Activated CD8-positive, alpha-beta memory T cell treated with anti-CD3 and anti-CD28 coated beads for 24 hours (primary cell): Measurements from ENCODE around the gene ZNF610.
"Not testable (repeated sequence)": the region's sequence is repeated elsewhere in the genome, so short reads cannot be mapped to it uniquely, and the experiment has no call there.

Source experiments
- DNase-seq: peaks from one replicate; pipeline ENCODE4 v3.0.0-alpha.2; 2020

ZNF610 gene

GRCh38 chr19:52336117-52336790, at the start of gene ZNF610:
Gene ZNF610, plus strand, starts transcription at chr19:52336243. Its CDS starts 12,930 bp downstream, at chr19:52349173.
- DNase-seq: peak; percentile 95

DNA sequence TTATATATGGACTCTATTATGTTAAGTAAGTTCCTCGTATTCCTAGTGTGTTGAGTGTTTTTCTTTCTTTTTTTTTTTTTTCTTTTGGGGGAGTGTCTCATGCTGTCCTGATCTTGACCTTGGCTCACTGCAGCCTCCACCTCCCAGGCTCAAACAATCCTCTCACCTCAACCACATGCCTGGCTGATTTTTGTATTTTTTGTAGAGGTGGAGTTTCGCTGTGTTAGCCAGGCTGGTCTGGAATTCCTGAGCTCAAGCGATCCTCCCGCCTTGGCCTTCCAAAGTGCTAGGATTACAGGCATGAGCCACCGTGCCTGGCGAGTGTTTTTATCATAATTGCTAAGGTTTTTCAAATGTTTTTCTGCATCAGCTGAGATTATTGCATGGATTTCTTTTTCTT, 49.8 kb upstream of the ZNF610 start:
- no peak for DNase-seq

DNA sequence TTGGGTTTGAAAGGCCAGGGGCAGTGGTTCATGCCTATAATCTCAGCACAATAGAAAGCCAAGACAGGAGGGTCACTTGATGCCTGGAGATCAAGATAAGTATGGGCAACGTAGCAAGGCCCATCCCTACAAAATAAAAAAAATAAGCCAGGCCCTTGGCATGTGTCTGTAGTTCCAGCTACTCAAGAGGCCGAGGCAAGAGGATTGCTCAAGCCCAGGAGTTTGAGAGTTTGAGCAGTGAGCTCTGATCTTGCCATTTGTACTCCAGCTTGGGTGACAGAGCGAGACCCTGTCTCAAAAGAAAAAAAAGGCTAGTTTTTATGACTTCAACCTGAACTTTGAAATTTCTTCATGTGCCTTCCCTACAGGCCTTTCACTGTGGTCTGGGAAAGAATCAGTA, 44.3 kb upstream of the ZNF610 start:
- no peak for DNase-seq

DNA sequence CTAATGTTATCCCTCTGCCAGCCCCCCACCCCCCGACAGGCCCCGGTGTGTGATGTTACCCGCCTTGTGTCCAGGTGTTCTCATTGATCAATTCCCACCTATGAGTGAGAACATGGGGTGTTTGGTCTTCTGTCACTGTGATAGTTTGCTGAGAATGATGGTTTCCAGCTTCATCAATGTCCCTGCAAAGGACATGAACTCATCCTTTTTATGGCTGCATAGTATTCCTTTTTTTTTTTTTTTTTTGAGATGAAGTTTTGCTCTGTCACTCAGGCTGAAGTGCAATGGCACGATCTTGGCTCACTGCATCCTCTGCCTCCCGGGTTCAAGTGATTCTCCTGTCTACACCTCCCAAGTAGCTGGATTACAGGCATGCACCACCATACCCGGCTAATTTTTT, 43.1 kb upstream of the ZNF610 start:
- DNase-seq: not testable (repeated sequence)

DNA sequence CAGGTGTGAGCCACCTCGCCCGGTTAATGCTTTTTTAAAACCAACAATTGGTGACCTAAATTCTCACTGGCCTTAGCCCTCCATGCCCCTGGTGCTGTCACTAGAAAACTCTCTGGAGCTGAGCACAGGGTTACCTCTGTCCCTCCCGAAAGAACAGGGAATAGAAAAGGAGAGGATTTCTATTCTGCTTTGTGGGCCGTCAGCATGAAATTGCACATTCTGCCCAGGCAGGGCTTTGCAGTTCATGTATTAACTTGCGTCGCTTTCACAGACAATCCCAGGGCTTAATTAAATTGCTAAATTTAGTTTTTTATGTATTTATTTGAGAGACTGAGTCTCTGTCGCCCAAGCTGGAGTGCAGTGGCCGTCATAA, 39.7 kb upstream of the ZNF610 start:
- no peak for DNase-seq

- DNase-seq: peak; percentile 88
Measured at GRCh38 chr19:52296773-52297600, 39.1 kb upstream of the ZNF610 start, which contains the start of gene ZNF480. Gene ZNF480, plus strand, starts transcription at chr19:52297169. Its CDS starts 3,244 bp downstream, at chr19:52300413.

GRCh38 chr19:52297601-52298364, 38.3 kb upstream of the ZNF610 start:
- no peak for DNase-seq

DNA sequence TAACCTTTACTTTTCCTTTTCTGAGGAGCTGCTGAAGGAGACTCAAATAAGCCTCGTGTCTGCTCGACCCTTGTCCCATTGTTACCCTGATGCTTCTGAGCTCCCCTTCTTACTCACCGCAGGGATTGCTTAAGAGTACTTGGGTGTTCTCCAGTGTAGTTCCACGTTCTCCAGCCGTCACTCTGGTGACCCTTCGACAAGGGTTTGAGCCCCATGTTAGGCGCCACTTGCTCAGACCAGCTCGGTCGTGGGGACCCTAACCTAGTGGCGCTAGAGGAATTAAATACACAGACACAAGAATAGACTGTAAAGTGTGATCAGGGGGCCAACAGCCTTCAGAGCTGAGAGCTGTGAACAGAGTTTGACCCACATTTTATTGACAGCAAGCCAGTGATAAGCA, 28.8 kb upstream of the ZNF610 start:
- no peak for DNase-seq

- DNase-seq: no peak
Measured at GRCh38 chr19:52322429-52322828, 13.6 kb upstream of the ZNF610 start.

- no peak for DNase-seq
Measured at GRCh38 chr19:52331757-52332156, 4.3 kb upstream of the ZNF610 start.

DNA sequence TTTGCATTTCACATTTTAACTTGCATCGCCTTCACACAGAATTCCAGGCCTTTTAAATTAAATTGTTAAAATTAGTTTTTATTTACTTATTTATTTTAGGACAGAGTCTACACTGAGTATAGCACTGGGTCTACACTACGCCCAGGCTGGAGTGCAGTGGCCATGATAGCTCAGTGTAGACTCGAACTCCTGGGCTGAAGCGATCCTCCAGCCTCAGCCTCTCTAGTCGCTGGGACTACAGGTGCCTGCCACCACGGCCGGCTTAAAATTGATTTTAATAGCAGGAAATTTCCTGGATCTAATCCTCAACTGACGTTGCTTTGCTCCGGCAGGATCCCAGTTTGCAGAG, 301 bp upstream of the ZNF610 start:
- no peak for DNase-seq

- DNase-seq: no peak
Measured at GRCh38 chr19:52336791-52337381, 843 bp downstream of the ZNF610 start.

DNA sequence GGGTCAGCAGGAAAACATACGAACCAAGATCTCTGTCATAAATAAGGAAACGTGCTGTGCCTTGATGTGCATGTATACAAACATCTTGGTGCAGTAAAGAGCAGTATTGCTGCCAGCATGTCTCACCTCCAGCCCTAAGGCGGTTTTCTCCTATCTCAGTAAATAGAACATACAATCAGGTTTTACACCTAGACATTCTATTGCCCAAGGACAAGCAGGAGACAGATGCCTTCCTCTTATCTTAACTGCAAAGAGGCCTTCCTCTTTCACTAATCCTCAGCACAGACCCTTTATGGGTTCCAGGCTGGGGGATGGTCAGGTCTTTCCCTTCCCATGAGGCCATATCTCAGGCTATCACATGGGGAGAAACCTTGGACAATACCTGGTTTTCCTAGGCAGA, 3.0 kb downstream of the ZNF610 start:
- not testable (repeated sequence) for DNase-seq

GRCh38 chr19:52343548-52343947, 7.5 kb downstream of the ZNF610 start:
- peak; percentile 70 for DNase-seq

- DNase-seq: no peak
Measured at GRCh38 chr19:52345162-52345561, 9.1 kb downstream of the ZNF610 start.

DNA sequence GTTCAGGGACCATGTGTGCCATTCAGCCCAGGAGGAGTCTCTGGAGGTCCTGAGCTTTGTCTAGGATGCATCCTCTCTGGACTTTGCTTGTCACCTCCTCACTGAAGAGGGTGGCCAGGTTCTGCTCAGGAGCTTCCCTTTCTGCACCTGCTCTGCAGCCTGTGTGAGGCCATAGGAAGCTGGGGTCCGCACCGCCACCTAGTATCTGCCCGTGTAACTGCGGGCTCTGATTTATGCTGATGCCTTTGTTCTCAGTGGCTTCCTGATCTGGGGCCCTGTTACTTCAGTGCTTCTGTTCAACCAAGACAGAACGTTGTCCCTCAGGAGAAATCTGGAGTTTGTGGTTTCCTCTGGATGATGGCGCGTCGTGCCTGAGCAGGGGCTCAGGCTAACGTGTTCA, 15.5 kb downstream of the ZNF610 start:
- no peak for DNase-seq

DNA sequence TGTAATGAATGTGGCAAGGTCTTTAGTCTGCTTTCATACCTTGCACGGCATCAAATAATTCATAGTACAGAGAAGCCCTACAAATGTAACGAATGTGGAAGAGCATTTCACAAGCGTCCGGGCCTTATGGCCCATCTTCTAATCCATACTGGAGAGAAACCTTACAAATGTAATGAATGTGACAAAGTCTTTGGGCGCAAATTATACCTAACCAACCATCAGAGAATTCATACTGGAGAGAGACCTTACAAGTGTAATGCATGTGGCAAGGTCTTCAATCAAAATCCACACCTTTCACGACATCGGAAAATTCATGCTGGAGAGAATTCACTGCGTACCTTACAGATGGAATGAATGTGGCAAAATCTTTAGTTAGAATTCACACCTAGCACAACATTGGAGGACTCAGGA, 30.4 kb downstream of the ZNF610 start:
- DNase-seq: no peak

GRCh38 chr19:52369559-52370340, 33.7 kb downstream of the ZNF610 start, which contains the start of gene ZNF880:
Gene ZNF880, plus strand, starts transcription at chr19:52369923. Its CDS starts 43 bp downstream, at chr19:52369966.
- DNase-seq: peak; percentile 95

- no peak for DNase-seq
Measured at GRCh38 chr19:52370341-52370710, 34.3 kb downstream of the ZNF610 start.

DNA sequence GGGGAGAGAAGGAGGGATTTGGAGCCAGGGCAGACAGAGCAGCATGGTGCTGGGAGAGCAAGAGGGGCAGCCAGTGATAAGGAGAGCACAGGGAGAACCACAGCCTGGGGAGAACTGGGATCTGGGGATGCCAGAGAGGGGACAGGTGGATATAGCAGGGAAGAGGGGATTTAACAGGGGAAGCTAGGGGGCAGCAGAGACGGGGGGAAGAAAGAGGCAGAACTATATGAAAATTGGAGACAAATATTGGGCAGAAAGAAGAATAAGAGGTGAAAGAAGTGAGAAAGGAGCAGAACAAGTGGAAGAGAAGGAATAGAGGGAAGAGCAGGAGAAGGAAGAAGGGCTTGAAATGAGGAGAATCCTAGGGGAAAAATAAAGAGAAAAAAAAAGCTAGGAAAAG, 55.1 kb downstream of the ZNF610 start:
- no peak for DNase-seq

DNA sequence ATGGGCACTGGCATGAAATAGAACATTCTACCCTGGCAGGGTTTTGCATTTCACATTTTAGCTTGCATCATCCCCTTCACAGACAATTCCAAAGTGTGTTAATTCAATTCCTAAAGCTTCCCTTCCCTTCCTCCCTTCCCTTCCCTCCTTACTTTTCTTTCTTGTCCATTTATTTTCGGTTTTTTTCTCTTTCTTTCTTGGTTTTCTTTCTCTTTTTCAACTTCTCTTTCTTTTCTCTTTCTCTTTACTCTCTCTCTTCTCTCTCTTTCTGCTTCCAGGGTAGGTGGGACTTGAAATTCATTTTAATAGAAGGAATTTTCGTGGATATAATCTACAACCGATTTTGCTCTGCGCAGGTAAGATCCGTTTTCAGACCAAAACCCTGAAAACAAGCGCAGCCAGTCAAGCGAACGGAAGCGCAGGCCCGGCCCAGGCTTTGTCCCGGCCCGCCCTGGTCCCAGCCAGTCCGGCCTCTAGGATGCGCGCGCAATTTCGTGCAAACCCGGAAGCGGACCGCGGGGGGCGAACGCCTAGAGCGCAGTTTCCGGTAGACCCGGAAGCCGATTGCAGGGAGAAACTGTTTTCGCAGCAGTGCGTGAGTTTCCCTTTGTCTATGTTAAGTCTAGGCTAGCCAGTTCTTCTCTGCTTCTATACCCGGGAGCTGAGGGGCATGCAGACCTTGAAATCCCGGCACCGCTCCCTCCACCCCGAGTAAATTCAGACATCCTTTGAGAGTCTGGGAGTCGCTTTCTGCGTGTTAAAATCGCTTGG, 61.5 kb downstream of the ZNF610 start, which contains the start of gene ZNF528:
TSS of gene ZNF528 (plus strand) at position 540 of the 771 bp plus-strand sequence. CDS start 4,165 bp downstream, outside the sequence.
- DNase-seq: peak; percentile 98
